ENCODE data around the gene GRIK2.

GRIK2 gene

GRCh38 chr6:101454106-101454676 is 60.7 kb downstream of the GRIK2 start:
- DNase-seq (ENCODE audit: low read depth in 1 of 2, low spot score in 1 of 2), result no peak

- DNase-seq (ENCODE audit: low read depth in 1 of 2, low spot score in 1 of 2), result no peak
Measured at GRCh38 chr6:101458336-101458735, 64.8 kb downstream of the GRIK2 start.

GRCh38 chr6:101458826-101459225 is 65.3 kb downstream of the GRIK2 start:
- DNase-seq (ENCODE audit: low read depth in 1 of 2, low spot score in 1 of 2), result no peak

GRCh38 chr6:101462576-101462975 is 69.1 kb downstream of the GRIK2 start:
- DNase-seq (ENCODE audit: low read depth in 1 of 2, low spot score in 1 of 2), result no peak

- DNase-seq (ENCODE audit: low read depth in 1 of 2, low spot score in 1 of 2), result no peak
Measured at GRCh38 chr6:101465863-101466262, 72.4 kb downstream of the GRIK2 start.

- DNase-seq (ENCODE audit: low read depth in 1 of 2, low spot score in 1 of 2), result no peak
Measured at GRCh38 chr6:101477436-101477835, 83.9 kb downstream of the GRIK2 start.

GRCh38 chr6:101478891-101479290 is 85.4 kb downstream of the GRIK2 start:
- no peak for DNase-seq (ENCODE audit: low read depth in 1 of 2, low spot score in 1 of 2)

GRCh38 chr6:101482606-101483005 is 89.1 kb downstream of the GRIK2 start:
- no peak for DNase-seq (ENCODE audit: low read depth in 1 of 2, low spot score in 1 of 2)

GRCh38 chr6:101484781-101485180 is 91.3 kb downstream of the GRIK2 start:
- no peak for DNase-seq (ENCODE audit: low read depth in 1 of 2, low spot score in 1 of 2)

- no peak for DNase-seq (ENCODE audit: low read depth in 1 of 2, low spot score in 1 of 2)
Measured at GRCh38 chr6:101486124-101486523, 92.6 kb downstream of the GRIK2 start.

GRCh38 chr6:101486726-101487125 is 93.2 kb downstream of the GRIK2 start:
- DNase-seq (ENCODE audit: low read depth in 1 of 2, low spot score in 1 of 2), result no peak

GRCh38 chr6:101489456-101489855 is 95.9 kb downstream of the GRIK2 start:
- DNase-seq (ENCODE audit: low read depth in 1 of 2, low spot score in 1 of 2), result no peak

GRCh38 chr6:101490857-101491256 is 97.3 kb downstream of the GRIK2 start:
- DNase-seq (ENCODE audit: low read depth in 1 of 2, low spot score in 1 of 2), result no peak

- DNase-seq (ENCODE audit: low read depth in 1 of 2, low spot score in 1 of 2), result no peak
Measured at GRCh38 chr6:101502818-101503217, 109.3 kb downstream of the GRIK2 start.

- no peak for DNase-seq (ENCODE audit: low read depth in 1 of 2, low spot score in 1 of 2)
Measured at GRCh38 chr6:101509536-101509935, 116.0 kb downstream of the GRIK2 start.

GRCh38 chr6:101513181-101513580 is 119.7 kb downstream of the GRIK2 start:
- no peak for DNase-seq (ENCODE audit: low read depth in 1 of 2, low spot score in 1 of 2)

- no peak for DNase-seq (ENCODE audit: low read depth in 1 of 2, low spot score in 1 of 2)
Measured at GRCh38 chr6:101516578-101516977, 123.1 kb downstream of the GRIK2 start.

- DNase-seq (ENCODE audit: low read depth in 1 of 2, low spot score in 1 of 2), result no peak
Measured at GRCh38 chr6:101517632-101518031, 124.1 kb downstream of the GRIK2 start.

GRCh38 chr6:101522254-101522653 is 128.7 kb downstream of the GRIK2 start:
- DNase-seq (ENCODE audit: low read depth in 1 of 2, low spot score in 1 of 2), result no peak

GRCh38 chr6:101527467-101527866 is 134.0 kb downstream of the GRIK2 start:
- no peak for DNase-seq (ENCODE audit: low read depth in 1 of 2, low spot score in 1 of 2)

GRCh38 chr6:101528801-101529200 is 135.3 kb downstream of the GRIK2 start:
- no peak for DNase-seq (ENCODE audit: low read depth in 1 of 2, low spot score in 1 of 2)

- no peak for DNase-seq (ENCODE audit: low read depth in 1 of 2, low spot score in 1 of 2)
Measured at GRCh38 chr6:101531538-101531937, 138.0 kb downstream of the GRIK2 start.

GRCh38 chr6:101534386-101534785 is 140.9 kb downstream of the GRIK2 start:
- DNase-seq (ENCODE audit: low read depth in 1 of 2, low spot score in 1 of 2), result no peak

- no peak for DNase-seq (ENCODE audit: low read depth in 1 of 2, low spot score in 1 of 2)
Measured at GRCh38 chr6:101534821-101535220, 141.3 kb downstream of the GRIK2 start.
